ENCODE results near the gene PALM3.

The PALM3 gene

DNA sequence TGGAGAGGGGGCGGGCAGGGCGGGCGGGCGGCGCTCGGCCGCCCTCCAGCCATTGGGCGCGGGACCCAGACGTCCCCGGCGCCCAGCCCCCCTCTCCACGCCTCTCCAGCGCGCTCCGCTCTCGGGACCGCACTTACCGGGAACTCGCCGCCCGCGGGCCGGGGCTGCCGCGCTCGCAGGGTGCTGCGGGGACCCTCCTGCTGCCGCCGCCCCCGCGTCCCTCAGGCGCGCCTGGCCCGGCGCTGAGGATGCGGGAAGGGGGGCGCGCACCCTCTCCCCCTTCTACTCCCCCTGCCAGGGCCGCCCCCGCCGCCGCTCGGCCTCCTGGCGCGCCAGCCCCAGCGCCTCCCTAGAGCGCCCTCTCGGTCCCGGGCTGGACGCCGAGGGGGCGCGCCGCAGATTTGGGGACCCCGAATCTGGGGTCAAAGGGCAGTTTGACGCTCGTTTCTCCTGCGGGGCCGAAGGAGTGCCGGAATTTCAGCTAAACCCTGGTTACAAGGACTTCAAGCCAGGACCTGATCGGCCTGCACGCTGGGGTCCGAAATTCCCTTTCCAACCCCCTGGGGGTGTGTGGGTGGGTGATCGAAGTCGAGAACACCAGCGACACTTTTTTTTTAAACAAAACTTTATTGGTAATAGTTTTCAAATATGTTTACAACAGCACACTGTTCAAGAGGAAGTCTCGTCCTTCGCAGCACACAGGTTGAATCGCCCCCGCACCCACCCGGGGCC, 29.4 kb upstream of the PALM3 start:
- TF ChIP-seq, protein P1, sequence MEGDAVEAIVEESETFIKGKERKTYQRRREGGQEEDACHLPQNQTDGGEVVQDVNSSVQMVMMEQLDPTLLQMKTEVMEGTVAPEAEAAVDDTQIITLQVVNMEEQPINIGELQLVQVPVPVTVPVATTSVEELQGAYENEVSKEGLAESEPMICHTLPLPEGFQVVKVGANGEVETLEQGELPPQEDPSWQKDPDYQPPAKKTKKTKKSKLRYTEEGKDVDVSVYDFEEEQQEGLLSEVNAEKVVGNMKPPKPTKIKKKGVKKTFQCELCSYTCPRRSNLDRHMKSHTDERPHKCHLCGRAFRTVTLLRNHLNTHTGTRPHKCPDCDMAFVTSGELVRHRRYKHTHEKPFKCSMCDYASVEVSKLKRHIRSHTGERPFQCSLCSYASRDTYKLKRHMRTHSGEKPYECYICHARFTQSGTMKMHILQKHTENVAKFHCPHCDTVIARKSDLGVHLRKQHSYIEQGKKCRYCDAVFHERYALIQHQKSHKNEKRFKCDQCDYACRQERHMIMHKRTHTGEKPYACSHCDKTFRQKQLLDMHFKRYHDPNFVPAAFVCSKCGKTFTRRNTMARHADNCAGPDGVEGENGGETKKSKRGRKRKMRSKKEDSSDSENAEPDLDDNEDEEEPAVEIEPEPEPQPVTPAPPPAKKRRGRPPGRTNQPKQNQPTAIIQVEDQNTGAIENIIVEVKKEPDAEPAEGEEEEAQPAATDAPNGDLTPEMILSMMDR (IDR thresholded peaks at IDR 0.05), result no peak
- H3K4me3 Mint-ChIP-seq, result peak overlapping the region; percentile 95
- peaks cover 10% of the 10 kb centered on the region for H3K27me3 Mint-ChIP-seq (ENCODE audit: low read depth, poor library complexity)
- peak overlapping the region; percentile 92 for H3K27ac Mint-ChIP-seq
- H3K4me1 Mint-ChIP-seq, result peaks cover 25% of the 10 kb centered on the region
- H3K9me3 Mint-ChIP-seq, result peaks cover 23% of the 10 kb centered on the region
- H3K36me3 Mint-ChIP-seq (ENCODE audit: low read depth), result peaks cover 50% of the 10 kb centered on the region
- peak; percentile 79 for DNase-seq

DNA sequence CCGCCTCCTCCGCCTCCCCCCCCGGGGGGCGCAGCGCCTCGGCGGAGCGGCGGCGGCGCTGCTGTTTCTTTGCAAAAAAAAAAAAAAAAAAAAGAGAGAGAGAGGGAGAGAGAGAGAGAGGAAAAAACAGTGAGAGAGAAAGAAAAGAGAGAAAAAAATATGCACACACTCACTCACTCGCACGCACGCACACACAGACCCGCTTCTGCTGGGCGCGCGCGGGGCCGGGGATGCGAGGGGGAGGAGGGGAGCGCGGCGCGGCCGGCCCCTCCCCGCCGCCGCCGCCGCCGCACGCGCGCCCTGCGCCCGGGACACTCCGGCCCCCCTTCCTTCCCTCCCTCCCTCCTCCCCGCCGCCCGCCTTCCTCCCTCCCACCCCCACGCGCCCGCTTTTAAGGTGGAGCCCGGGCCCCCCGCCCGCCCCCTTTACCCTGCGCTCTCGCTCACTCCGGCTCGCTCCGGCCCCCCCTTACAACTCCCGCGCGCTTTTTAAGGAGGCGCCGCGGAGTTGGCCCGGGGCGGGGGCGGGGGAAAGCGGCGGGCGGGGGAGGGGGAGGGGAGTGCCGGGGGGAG, 28.7 kb upstream of the PALM3 start, which contains the start of gene SAMD1:
Gene SAMD1 (minus strand): TSS at position 243 of the 572 bp plus-strand sequence.
- TF ChIP-seq, protein P1 (IDR thresholded peaks at IDR 0.05), result no peak
- H3K36me3 Mint-ChIP-seq (ENCODE audit: low read depth), result peaks cover 49% of the 10 kb centered on the region
- peak within 1 kb of the TSS; percentile 95 for H3K4me3 Mint-ChIP-seq
- peak; percentile 84 for DNase-seq
- peaks cover 25% of the 10 kb centered on the region for H3K4me1 Mint-ChIP-seq
- peaks cover 10% of the 10 kb centered on the region for H3K27me3 Mint-ChIP-seq (ENCODE audit: low read depth, poor library complexity)
- peak within 1 kb of the TSS; percentile 92 for H3K27ac Mint-ChIP-seq
- H3K9me3 Mint-ChIP-seq, result peaks cover 23% of the 10 kb centered on the region

DNA sequence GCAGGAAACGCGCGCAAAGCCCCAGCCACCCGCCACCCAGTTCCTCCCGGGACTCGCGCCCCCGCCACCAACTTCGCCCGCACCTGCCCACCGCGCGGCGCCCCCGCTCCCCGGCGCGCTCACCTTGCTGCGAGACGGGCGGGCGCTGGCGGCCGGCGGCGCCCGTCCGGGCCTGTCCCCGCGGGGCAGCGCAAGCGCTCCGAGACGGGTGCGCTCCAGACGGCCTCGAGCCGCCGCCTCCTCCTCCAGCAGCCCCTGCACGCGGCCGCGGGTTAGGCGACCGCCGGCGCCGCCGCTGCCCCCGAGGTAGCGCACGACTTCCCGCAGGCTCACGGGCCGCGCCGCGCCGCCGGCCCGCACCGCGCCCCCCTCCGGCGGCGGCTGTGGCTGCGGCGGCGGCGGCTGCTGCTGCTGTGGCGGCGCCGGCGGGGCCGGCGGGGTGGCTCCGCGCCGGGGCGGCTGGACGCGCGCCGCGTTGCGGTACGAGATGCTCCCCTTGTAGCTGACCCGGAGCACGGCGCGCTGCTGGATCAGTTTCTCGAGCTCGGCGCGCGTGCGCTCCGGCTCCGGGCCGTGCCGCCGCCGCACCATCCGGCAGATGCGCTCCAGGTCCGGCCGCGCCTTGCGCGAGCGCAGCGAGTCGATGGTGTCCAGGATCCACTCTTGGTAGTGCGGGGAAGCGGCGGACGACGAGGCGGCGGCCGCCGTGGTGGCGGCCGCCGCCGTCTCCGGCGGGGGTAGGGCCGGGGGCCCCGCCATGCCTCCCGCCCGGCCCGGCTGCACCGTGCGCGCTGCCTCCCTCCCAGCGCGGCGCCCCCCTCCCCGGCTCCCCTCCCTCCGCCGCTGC, 28.0 kb upstream of the PALM3 start:
- Mint-ChIP-seq H3K27me3 (ENCODE audit: low read depth, poor library complexity) (peaks cover 10% of the 10 kb centered on the region), H3K4me3 (peak overlapping the region; percentile 88), H3K27ac (no peak overlapping the region), H3K36me3 (ENCODE audit: low read depth) (peaks cover 47% of the 10 kb centered on the region), H3K4me1 (peaks cover 29% of the 10 kb centered on the region), H3K9me3 (peaks cover 20% of the 10 kb centered on the region)
- TF ChIP-seq, protein P1 (IDR thresholded peaks at IDR 0.05), result no peak
- peak; percentile 74 for DNase-seq

DNA sequence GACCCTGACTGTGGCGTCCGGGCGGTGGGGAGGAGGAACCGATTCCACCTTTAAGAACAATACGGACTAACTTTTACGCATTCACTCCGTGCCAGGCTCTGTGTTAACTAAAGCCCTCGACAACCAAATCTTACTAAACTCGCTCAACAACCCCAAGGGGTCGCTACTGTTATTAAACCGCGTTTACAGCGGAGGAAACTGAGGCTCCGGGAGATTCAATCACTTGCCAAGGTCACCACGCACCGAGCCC, 27.5 kb upstream of the PALM3 start:
- Mint-ChIP-seq H3K4me3 (peak overlapping the region; percentile 87), H3K9me3 (peaks cover 14% of the 10 kb centered on the region), H3K36me3 (ENCODE audit: low read depth) (peaks cover 41% of the 10 kb centered on the region), H3K27me3 (ENCODE audit: low read depth, poor library complexity) (peaks cover 14% of the 10 kb centered on the region), H3K27ac (peak overlapping the region; percentile 50), H3K4me1 (peaks cover 35% of the 10 kb centered on the region)
- no peak for DNase-seq
- TF ChIP-seq, protein P1 (IDR thresholded peaks at IDR 0.05), result no peak

DNA sequence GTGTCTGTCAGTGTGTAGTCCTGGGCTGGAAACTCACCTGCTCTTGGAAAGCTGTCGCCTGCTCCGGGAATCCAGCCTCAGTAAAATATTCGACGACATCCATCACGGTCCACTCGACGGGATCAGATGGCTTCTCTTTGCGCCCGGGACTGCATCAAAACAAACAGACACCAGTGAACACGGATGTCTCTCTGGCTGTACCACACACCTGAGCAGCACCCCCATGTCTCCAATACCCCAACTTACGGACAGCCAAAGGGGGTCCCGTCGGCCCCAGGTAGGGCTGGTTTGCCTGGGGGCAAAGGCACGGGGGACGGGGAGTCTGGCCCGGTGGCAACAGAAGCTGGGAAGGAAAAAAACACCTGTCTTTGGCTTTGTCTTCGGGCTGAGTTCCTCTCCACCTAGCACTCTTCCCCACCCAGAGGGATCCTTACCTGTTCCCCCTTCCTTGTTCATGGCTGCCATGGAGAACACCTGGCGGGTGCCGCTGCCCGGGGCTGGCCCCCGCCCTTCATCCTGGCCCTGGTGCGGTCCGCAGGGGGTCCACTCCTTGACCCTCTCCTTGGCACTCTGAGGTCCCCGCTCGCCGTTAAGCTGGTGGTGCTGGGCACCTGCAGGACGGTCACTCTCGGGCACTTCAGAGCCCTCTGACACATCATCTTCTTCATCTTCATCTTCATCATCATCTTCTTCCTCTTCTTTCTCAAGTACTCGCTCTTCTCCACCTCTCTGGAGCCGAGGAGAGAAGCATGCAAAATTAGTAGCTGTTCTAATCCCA, 26.9 kb upstream of the PALM3 start:
- TF ChIP-seq, protein P1 (IDR thresholded peaks at IDR 0.05), result no peak
- peak overlapping the region; percentile 87 for H3K4me3 Mint-ChIP-seq
- DNase-seq, result no peak
- H3K36me3 Mint-ChIP-seq (ENCODE audit: low read depth), result peaks cover 37% of the 10 kb centered on the region
- peaks cover 9% of the 10 kb centered on the region for H3K9me3 Mint-ChIP-seq
- peaks cover 37% of the 10 kb centered on the region for H3K4me1 Mint-ChIP-seq
- H3K27ac Mint-ChIP-seq, result peak overlapping the region; percentile 50
- H3K27me3 Mint-ChIP-seq (ENCODE audit: low read depth, poor library complexity), result peaks cover 14% of the 10 kb centered on the region

All from nephron progenitor cell (in vitro differentiated cells).